GM12873 (cell line): ENCODE results near the gene HKDC1.

Experiments
- TF ChIP-seq, protein P1 (sequence below): IDR thresholded peaks from 2 replicates; pipeline ENCODE4 v1.5.1; 2012; ENCODE audit warnings: low read depth, mild to moderate bottlenecking, moderate library complexity, low read length, control low read depth; ENCODE audit not compliant: insufficient read depth; ENCODE audit errors: missing control alignments

Gene HKDC1, protein sequence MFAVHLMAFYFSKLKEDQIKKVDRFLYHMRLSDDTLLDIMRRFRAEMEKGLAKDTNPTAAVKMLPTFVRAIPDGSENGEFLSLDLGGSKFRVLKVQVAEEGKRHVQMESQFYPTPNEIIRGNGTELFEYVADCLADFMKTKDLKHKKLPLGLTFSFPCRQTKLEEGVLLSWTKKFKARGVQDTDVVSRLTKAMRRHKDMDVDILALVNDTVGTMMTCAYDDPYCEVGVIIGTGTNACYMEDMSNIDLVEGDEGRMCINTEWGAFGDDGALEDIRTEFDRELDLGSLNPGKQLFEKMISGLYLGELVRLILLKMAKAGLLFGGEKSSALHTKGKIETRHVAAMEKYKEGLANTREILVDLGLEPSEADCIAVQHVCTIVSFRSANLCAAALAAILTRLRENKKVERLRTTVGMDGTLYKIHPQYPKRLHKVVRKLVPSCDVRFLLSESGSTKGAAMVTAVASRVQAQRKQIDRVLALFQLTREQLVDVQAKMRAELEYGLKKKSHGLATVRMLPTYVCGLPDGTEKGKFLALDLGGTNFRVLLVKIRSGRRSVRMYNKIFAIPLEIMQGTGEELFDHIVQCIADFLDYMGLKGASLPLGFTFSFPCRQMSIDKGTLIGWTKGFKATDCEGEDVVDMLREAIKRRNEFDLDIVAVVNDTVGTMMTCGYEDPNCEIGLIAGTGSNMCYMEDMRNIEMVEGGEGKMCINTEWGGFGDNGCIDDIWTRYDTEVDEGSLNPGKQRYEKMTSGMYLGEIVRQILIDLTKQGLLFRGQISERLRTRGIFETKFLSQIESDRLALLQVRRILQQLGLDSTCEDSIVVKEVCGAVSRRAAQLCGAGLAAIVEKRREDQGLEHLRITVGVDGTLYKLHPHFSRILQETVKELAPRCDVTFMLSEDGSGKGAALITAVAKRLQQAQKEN

DNA sequence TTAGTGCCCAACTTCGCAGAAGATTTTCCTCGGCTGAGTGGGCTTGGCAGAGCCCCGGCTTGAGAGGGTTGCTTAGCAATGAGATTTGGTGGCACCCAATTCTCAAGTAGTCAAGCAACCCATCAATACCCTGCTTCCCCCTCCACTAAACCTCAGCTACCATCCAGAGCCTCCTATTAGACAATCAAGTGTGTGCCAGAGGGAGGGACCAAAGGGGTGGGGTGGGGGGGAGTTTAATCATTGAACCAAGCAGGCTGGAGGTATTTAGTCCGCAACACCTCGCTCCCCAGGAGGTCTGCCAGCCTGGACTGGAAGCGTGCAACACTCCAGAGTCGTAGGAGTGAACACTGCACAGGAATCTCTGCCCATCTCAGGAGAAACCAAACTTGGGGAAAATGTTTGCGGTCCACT is at the start of gene HKDC1:
TSS of gene HKDC1 (plus strand) at position 292 of the 411 bp plus-strand sequence. CDS start at position 396, 104 bp downstream.
- TF ChIP-seq, protein P1, sequence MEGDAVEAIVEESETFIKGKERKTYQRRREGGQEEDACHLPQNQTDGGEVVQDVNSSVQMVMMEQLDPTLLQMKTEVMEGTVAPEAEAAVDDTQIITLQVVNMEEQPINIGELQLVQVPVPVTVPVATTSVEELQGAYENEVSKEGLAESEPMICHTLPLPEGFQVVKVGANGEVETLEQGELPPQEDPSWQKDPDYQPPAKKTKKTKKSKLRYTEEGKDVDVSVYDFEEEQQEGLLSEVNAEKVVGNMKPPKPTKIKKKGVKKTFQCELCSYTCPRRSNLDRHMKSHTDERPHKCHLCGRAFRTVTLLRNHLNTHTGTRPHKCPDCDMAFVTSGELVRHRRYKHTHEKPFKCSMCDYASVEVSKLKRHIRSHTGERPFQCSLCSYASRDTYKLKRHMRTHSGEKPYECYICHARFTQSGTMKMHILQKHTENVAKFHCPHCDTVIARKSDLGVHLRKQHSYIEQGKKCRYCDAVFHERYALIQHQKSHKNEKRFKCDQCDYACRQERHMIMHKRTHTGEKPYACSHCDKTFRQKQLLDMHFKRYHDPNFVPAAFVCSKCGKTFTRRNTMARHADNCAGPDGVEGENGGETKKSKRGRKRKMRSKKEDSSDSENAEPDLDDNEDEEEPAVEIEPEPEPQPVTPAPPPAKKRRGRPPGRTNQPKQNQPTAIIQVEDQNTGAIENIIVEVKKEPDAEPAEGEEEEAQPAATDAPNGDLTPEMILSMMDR, result no peak

DNA sequence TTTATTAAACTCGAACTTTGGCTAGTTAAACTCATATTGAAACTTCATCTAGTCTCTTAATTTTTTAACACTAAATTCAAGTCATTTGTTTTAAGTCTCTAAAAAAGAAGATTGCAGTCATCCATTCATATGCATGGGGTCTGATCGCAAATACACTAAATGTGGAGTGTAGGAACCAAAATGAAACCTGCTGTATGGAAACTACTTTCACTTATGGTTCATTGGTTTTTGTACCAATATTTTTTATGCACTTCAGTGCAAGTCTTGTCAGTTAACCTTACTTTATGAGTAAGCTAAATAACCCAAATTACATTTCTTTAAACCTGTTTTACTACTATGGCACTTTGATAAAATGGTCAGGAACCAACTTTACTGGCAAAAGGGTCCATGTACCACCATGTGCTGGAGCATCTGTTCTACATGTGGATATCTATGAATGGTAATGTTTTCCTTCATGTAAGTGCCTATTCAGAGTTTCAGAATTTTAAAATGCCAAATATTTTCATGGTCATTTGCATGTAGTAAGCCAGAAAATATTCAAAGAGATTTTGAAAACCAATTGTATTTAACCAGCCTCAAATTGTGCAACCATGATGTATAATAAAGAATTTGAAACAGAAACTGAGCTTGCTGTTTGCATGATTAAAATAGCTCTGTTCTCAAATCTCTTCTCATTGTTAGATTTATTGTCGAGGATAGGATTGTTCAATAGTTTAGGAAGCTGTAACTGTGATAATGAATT is 47.7 kb upstream of the HKDC1 start:
- TF ChIP-seq, protein P1, result no peak

DNA sequence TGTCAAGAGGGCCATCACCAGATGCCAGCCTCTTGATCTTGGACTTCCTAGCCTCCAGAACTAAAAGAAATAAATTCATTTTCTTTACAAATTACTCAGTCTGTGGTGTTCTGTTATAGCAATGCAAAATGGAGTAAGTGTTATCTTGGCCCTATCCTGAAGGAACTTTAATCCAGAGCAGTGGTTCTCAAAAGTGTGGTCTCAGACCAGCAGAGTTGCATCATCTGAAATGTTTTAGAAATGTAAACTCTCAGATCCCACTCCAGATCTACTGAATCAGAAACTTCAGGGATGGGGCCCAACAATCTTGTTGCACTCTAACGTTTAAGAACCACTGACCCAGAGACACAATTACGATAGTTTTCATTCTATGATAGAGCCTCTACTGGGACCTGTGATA is 43.3 kb upstream of the HKDC1 start:
- TF ChIP-seq, protein P1, result no peak

DNA sequence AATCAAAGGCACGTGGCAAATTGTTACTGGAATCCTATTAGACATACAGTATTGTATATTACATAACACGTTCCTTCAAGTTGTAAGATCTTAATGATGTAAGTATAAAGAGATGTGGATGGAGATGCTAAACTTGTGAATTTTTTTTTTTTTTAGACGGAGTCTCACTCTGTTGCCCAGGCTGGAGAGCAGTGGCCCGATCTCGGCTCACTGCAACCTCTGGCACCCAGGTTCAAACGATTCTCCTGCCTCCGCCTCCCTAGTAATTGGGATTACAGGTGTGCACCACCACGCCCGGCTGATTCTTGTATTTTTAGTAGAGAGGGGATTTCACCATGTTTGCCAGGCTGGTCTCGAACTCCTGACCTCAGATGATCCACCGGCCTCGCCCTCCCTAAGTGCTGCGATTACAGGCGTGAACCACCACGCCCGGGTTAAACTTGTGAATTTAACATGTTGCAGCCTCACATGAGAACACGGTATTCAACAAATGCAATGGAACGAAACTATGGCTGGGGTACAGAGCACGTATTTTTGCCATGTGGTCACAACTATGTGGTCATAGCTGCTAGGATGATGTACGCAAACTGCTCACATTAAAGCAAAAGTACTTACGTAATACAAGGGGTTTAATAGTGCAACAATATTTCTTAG is 40.9 kb upstream of the HKDC1 start:
- TF ChIP-seq, protein P1, result no peak

DNA sequence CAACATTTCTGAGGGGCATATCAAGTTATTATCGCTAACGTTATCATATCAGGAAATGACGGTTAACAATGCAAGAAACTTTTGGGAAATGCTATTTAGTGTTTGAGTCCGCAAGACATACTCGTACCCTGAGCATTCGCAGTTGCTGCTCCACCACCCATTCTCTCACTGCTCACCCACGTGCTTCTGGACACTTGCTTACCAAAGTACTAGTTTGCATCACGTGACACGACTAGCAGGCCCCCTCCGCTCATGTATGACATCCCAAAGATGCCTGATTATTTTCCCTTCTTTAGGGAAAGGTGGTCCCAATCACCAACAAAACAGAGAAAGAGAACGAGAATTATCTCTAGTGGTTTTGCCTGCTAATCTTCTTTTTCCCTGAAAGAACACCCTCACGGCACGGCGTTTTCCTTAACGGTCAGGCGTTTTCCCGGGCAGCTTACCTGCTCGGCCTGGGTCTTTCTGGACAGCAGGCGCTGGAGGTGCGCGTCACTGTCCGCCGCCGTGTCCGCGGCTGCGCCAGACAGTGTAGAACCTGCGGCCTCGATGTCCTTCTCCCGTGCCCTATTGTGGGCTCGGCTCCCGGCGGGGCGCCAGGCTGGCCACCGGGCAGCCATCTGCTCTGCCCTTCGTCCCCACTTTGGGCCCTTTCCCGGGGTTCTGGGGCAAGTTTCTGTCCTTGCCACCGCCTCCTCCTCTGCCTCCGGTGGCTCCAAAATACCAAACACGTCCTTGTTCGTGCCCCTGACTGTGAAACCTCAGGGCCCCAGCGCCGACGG is 40.2 kb upstream of the HKDC1 start, which contains the start of gene SUPV3L1:
TSS of gene SUPV3L1 (plus strand) at position 492 of the 782 bp plus-strand sequence. CDS start at position 550, 58 bp downstream.
- TF ChIP-seq, protein P1, result no peak

DNA sequence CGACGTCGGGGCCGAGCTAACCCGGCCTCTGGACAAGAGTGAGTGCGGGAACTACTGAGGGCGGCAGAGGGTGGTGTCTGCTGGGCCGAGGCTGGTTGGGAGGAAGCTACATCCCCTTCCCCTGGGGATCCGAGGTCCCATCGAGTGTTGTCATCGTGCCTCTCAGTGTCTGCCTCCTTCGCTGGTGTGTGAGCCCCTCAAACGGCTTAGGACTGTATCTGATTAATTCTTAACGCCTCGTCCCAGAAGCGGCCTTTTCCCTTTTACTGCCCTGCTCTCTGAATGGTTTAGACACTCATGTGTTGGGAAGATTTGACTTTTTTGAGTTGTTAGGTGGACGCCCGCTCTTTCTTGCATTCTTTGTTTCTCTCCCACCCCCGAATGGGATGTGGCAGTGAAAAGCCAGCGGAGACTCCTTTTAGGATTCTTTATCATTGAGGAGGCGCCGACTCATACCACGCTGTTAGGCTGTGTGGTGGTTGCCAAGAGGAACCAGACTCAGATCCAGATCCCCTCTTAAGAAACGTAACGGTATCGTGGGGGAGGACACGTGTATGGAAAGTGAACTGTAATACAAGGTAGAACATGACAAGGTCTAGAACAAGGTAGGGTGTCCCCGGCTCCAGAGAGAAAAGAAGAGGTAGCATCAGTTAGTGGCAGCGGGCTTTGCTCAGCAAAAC is 39.5 kb upstream of the HKDC1 start:
- TF ChIP-seq, protein P1, result no peak
